G401.6 (cell line): ENCODE data around the gene MYBPH.

ENCODE experiments used
- FAIRE-seq: peaks from 2 replicates; lab custom pipeline; 2012; peaks lifted over from hg19 to GRCh38; lab: Jason Lieb, UNC

MYBPH gene

DNA sequence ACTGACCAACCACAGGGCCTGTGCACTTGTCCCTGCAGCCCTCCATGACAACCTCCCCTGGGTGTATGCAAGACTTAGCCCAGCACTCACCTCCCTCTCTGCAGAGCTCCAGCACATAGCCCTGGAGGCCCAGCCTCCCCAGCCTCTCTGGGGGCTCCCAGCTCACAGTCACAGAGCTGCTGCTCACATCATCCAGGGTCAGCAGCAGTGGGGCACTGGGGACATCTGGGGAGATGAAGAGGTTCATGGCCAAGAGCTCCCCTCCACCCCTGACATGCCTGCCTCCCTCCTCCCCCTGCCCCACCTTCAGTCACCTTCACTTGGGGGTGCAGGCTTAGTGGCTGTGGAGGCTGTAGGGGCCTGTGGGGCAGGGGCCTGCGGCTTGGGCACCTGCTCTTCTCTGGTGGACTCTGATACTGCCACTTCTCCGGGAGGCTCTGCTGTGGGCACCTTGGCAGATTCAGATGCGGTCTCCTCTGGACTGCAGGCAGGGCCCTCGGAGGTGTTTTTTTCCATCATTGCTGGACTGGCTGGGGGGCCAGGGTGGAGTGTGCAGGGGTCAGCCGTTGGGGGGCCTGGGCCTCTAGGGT lies at the start of gene MYBPH:
TSS of gene MYBPH (minus strand) at position 590 of the 590 bp plus-strand sequence. CDS start at position 519, 71 bp downstream.
- FAIRE-seq = no peak

GRCh38 chr1:203225071-203225470 lies 49.4 kb upstream of the MYBPH start:
- no peak for FAIRE-seq

DNA sequence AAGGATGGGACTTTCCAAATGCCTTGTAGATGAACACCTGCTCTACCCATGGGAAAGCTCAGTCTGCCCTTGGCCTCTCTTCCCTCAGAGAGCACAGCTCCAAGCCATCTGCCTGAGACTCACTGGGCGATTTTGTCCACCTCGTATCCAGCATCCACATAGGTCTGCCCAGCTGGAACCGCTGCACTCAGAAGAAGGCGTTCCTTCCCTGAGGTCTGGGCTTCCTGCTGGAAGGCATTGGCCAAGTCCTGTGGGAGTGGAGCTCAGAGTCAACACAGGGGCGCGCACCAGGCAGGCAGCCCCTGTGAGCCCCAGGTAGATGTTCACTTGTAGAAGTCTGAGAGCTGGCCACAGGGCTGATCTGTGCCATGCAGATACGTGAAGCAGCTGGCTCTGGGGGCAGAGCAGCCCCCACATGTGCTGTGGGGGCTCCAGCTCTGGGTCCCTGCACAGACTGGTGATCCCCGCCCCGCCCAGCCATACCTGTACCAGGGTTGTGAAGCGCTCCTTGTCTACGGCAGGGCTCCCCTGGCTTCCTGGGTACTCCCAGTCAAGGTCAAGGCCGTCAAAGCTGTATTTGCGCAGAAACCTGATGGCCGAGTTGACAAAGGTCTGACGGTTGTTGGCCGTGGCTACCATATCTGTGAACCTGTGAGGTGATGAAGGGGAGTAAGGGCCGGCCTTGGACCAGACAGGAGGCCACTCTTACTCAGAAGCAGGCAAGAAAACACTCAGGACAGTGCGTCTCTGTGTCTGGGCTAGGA lies 47.6 kb upstream of the MYBPH start:
- no peak for FAIRE-seq

GRCh38 chr1:203219934-203220333 lies 44.3 kb upstream of the MYBPH start:
- no peak for FAIRE-seq

- FAIRE-seq = no peak
These were observed 43.5 kb upstream of the MYBPH start for GRCh38 chr1:203219171-203219570.

GRCh38 chr1:203217668-203218067 lies 42.0 kb upstream of the MYBPH start:
- no peak for FAIRE-seq

DNA sequence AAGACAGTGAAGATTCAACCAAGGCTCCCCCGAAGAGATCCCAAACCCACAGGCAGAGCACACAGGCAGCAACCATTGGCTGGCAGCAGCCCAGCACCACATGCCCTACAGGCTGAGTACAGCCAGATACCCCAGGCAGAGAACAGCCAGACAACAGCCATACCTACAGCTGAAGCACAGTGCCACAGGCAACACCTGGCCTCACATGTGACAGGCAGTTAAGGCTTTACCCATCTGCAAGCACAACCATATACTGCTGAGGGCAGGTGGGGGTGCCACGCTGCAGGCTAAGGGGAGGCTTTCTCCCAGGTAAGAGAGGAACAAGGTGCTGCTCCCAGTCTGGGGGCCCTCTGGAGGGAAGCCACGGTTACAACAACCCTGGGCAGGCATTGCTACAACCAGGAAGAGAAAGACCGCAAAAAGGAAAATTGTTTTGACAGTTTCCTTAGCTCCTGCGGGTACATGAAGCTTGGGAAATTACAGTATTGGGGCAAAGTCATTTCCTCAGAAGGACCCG lies 41.6 kb upstream of the MYBPH start:
- FAIRE-seq = no peak

GRCh38 chr1:203216274-203217138 lies 40.9 kb upstream of the MYBPH start:
- peak; percentile 56 for FAIRE-seq

GRCh38 chr1:203215573-203215972 lies 39.9 kb upstream of the MYBPH start:
- FAIRE-seq = no peak

DNA sequence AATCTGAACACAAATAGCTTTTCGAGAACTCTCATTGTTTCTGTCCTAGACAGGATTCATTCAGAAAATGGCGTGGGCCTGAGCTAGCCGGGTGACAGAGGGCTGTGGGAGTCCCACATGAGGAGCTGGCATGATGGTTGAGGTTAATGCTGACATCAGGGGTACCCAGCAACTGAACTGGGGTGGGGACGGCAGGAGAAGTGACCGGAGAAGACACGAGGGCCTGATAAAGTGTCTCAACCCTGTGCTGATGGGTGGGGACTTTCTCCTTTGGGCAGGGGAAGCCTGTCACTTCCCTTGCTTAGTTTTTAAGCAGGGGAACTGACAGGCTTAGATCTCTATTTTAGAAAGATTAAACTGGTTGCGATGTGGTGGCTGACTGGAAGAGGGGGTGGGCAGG lies 39.2 kb upstream of the MYBPH start:
- FAIRE-seq = no peak

GRCh38 chr1:203213126-203213525 lies 37.5 kb upstream of the MYBPH start:
- FAIRE-seq = no peak

DNA sequence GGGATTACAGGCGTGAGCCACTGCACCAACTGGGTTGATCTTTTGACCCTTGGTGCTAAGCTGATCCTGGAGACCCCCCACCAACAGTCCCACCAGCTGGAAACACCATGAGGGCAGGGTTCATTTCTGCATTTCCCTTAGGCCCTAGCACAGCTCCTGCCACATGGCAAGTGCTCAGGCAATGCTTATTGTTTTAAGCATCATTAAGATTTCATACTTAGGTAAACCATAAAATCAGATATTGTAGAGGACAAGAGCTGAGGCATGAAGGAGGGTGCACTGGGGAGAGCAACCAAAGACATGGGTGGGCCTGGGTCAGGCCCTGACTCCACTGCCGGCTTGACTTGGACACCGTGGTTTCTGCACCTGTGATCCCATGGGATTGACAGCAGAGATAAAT lies 36.2 kb upstream of the MYBPH start:
- FAIRE-seq = no peak

DNA sequence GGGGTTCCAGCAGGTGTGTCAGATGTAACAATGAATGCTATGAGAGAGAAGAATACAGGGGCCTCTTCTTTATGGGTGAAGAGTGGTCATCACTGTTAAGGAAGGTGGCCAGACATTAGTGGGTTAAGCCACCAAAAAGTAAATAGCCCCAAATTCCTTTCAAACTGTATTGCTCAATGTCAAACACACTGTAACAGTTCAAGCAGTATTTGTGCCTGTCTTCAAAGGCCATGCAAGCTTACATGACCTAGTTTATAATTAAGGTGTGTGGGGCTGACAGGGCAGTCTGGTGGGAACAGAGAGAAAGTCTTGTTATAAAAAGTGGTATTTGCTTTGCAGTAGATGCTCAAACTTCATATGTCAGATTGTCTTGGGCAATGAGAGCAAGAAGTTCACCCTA lies 35.4 kb upstream of the MYBPH start:
- no peak for FAIRE-seq

- FAIRE-seq = no peak
These were observed 34.7 kb upstream of the MYBPH start for GRCh38 chr1:203210350-203210749.

- FAIRE-seq = no peak
These were observed 32.6 kb upstream of the MYBPH start for GRCh38 chr1:203208181-203208580.

GRCh38 chr1:203207751-203208150 lies 32.1 kb upstream of the MYBPH start:
- no peak for FAIRE-seq

GRCh38 chr1:203206129-203206687 lies 30.6 kb upstream of the MYBPH start:
- FAIRE-seq = no peak

DNA sequence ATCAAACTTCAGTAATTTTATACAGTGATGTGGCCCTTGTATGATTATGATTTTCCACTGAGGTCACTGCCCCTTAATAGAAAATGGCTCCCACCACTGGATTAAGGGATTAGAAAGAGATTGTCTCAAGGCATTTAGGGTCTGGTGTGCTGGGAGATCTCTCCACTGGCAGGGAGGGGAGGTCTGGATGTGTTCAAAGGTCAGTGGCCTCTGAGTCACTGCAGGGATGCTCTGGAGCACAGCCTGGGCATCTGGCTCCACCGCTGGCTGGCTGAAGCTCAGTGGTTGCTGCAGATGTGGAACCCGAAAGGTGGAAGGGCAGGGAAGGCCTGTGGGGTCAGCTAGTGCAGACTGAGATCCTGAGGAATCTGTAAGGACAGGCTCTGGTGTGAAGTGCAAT lies 29.1 kb upstream of the MYBPH start:
- FAIRE-seq = no peak

DNA sequence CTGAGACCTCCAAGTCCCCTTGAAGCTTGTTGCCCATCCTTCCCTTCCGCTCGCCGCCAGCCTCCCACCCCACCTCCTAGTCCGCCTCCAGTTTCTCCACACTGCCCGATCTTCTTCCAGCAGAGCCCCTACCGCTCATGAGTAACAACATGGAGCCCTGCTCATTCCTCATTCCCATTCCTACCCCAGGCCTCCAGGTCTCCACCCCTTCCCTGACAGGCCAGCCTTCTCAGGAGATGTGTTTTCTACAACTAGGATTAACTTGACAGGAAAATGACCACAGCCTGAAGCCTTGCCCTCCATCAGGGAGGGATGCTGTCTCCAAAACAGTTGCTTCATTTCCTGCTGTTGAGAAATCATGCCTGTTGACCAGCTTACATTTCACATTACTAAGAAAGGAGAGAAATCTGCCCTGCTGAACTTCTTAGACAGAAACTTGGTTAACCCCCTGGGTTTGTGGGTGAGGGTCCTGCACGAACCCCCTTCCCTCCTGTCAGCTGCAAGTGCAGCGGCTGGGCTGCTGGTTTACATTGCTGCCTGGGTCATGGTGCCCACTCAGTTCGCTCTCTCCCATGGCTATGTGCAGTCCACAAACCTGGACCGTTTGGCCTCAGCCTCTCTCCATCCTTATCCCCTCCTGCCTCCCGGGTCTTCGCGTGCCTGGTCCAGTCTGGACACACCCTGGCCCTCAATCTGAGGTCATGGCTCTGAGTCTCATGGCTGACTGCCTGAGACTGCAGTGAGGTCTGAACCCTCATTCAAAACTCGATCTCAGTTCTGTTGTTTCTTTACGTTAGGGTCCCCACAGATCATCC lies 27.0 kb upstream of the MYBPH start:
- no peak for FAIRE-seq

GRCh38 chr1:203201516-203202205 lies 26.0 kb upstream of the MYBPH start:
- FAIRE-seq = no peak

DNA sequence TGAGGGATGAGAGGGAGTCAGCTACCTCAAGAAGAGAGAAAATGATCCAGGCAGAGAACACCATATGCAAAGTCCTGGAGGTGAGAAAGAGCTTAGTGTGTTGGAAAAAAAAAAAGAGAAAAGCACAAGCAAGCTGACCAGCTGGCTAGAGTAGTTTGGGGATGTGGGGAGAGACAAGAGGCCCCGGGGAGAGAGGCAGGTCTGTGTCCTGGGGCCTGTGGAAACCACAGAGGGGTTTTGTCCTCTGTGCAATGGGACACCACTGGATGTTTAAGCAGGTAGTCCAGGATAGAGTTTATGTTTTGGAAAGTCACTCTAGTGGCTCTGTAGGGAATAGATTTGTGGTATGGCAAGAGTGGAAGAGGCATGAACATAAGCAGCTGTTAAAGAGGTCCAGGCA lies 25.3 kb upstream of the MYBPH start:
- FAIRE-seq = no peak
